Stimulated activated CD8-positive, alpha-beta memory T cell treated with anti-CD3 and anti-CD28 coated beads, Interleukin-7, amount 100 ng/mL, for 1 hour (primary cell): Measurements from ENCODE around the gene PCDHB2.
"Not testable (repeated sequence)": the region's sequence is repeated elsewhere in the genome, so short reads cannot be mapped to it uniquely, and the experiment has no call there.

Source experiments
- DNase-seq, 2 donors: peaks; one replicate each; pipeline ENCODE4 v3.0.0-alpha.2; 2020; ENCODE audit warnings: low read depth in 2 of 2

The PCDHB2 gene

GRCh38 chr5:141094481-141095262 lies at the start of gene PCDHB2:
Gene PCDHB2 (plus strand): TSS chr5:141094615. CDS start chr5:141094791, 176 bp downstream.
- DNase-seq = no peak

GRCh38 chr5:141050622-141051520 lies 43.5 kb upstream of the PCDHB2 start, which contains the start of gene PCDHB1:
Gene PCDHB1 (plus strand): TSS chr5:141051374. CDS start chr5:141051471, 97 bp downstream.
- DNase-seq = no peak

GRCh38 chr5:141051521-141051866 lies 42.9 kb upstream of the PCDHB2 start:
- no peak for DNase-seq

GRCh38 chr5:141077826-141078225 lies 16.6 kb upstream of the PCDHB2 start:
- DNase-seq = no peak

- no peak for DNase-seq
Observed at GRCh38 chr5:141082228-141082627, 12.2 kb upstream of the PCDHB2 start.

GRCh38 chr5:141084487-141084989 lies 9.9 kb upstream of the PCDHB2 start:
- no peak for DNase-seq

- DNase-seq = no peak
Observed at GRCh38 chr5:141095263-141095641, 837 bp downstream of the PCDHB2 start.

GRCh38 chr5:141096181-141096580 lies 1.8 kb downstream of the PCDHB2 start:
- not testable (repeated sequence) for DNase-seq

GRCh38 chr5:141096586-141096985 lies 2.2 kb downstream of the PCDHB2 start:
- not testable (repeated sequence) for DNase-seq

GRCh38 chr5:141100243-141100805 lies 5.9 kb downstream of the PCDHB2 start, which contains the start of gene PCDHB3:
Gene PCDHB3 (plus strand): TSS chr5:141100473. CDS start chr5:141100650, 177 bp downstream.
- DNase-seq = no peak

- DNase-seq = no peak
Observed at GRCh38 chr5:141101059-141101458, 6.6 kb downstream of the PCDHB2 start.

- DNase-seq = not testable (repeated sequence)
Observed at GRCh38 chr5:141102070-141102469, 7.7 kb downstream of the PCDHB2 start.

- DNase-seq = not testable (repeated sequence)
Observed at GRCh38 chr5:141102471-141102870, 8.1 kb downstream of the PCDHB2 start.

- DNase-seq = no peak
Observed at GRCh38 chr5:141105350-141105749, 10.9 kb downstream of the PCDHB2 start.

- no peak for DNase-seq
Observed at GRCh38 chr5:141119250-141119649, 24.8 kb downstream of the PCDHB2 start.

- no peak for DNase-seq
Observed at GRCh38 chr5:141121563-141121962, 27.1 kb downstream of the PCDHB2 start, which contains the start of gene PCDHB4. Gene PCDHB4 (plus strand): TSS chr5:141121818. CDS start chr5:141121999, 181 bp downstream.

GRCh38 chr5:141121985-141122384 lies 27.6 kb downstream of the PCDHB2 start:
- DNase-seq = no peak

- DNase-seq = not testable (repeated sequence)
Observed at GRCh38 chr5:141123396-141124135, 29.2 kb downstream of the PCDHB2 start.

- DNase-seq = no peak
Observed at GRCh38 chr5:141127305-141127704, 32.9 kb downstream of the PCDHB2 start.

GRCh38 chr5:141135030-141135717 lies 40.8 kb downstream of the PCDHB2 start, which contains the start of gene PCDHB5:
Gene PCDHB5 (plus strand): TSS chr5:141135206. CDS start chr5:141135435, 229 bp downstream.
- DNase-seq = no peak
